GM04503 (cell line): ENCODE measurements around the gene SOX6.
"Not testable (repeated sequence)": the region's sequence is repeated elsewhere in the genome, so short reads cannot be mapped to it uniquely, and the experiment has no call there.

Source experiments
- DNase-seq: peaks from one replicate; pipeline ENCODE4 v3.0.0-alpha.2; 2012; ENCODE audit warnings: low read depth

Gene SOX6

GRCh38 chr11:16093889-16094653 is 262.3 kb downstream of the SOX6 start:
- DNase-seq = no peak

GRCh38 chr11:16091862-16092261 is 264.5 kb downstream of the SOX6 start:
- no peak for DNase-seq

GRCh38 chr11:16089481-16089880 is 266.9 kb downstream of the SOX6 start:
- no peak for DNase-seq

- DNase-seq = no peak
These were observed 267.6 kb downstream of the SOX6 start for GRCh38 chr11:16088774-16089173.

GRCh38 chr11:16087886-16088285 is 268.5 kb downstream of the SOX6 start:
- DNase-seq = no peak

- no peak for DNase-seq
These were observed 270.0 kb downstream of the SOX6 start for GRCh38 chr11:16086229-16086819.

- no peak for DNase-seq
These were observed 274.0 kb downstream of the SOX6 start for GRCh38 chr11:16082095-16083055.

- no peak for DNase-seq
These were observed 274.8 kb downstream of the SOX6 start for GRCh38 chr11:16081382-16082094.

GRCh38 chr11:16080688-16081381 is 275.5 kb downstream of the SOX6 start:
- no peak for DNase-seq

GRCh38 chr11:16078936-16079335 is 277.4 kb downstream of the SOX6 start:
- DNase-seq = no peak

- DNase-seq = no peak
These were observed 285.8 kb downstream of the SOX6 start for GRCh38 chr11:16070573-16070972.

- not testable (repeated sequence) for DNase-seq
These were observed 289.1 kb downstream of the SOX6 start for GRCh38 chr11:16067268-16067667.

- DNase-seq = no peak
These were observed 297.0 kb downstream of the SOX6 start for GRCh38 chr11:16059332-16059731.

GRCh38 chr11:16058671-16059070 is 297.7 kb downstream of the SOX6 start:
- no peak for DNase-seq

- no peak for DNase-seq
These were observed 303.6 kb downstream of the SOX6 start for GRCh38 chr11:16052750-16053149.

GRCh38 chr11:16049611-16050010 is 306.7 kb downstream of the SOX6 start:
- no peak for DNase-seq

GRCh38 chr11:16047073-16047472 is 309.3 kb downstream of the SOX6 start:
- DNase-seq = no peak

GRCh38 chr11:16043617-16044016 is 312.7 kb downstream of the SOX6 start:
- no peak for DNase-seq

- DNase-seq = no peak
These were observed 315.1 kb downstream of the SOX6 start for GRCh38 chr11:16041207-16041606.

- no peak for DNase-seq
These were observed 316.2 kb downstream of the SOX6 start for GRCh38 chr11:16040151-16040550.

- no peak for DNase-seq
These were observed 319.2 kb downstream of the SOX6 start for GRCh38 chr11:16037179-16037578.
